Measurements from ENCODE around the gene IQSEC1.

The IQSEC1 gene

DNA sequence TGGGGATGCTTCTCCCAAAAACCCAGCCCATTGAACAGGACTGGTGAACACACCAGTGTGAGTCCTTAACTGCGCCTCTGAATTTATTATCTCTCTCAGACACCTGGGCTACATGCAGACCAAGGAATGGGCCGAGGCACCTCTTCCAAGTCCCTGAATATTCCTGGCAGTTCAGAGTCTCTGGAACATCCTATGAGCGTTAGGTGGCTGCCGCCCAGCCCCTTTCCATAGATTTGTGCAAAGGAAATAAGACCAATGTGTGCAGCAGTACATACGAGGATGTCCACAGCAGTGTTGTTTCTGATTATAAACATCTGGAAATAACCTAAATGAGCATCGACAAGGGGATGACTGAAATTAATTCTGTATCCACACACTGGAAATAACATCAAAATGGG is 127.0 kb downstream of the IQSEC1 start:
- DNase-seq (ENCODE audit: extremely low read depth, low read depth) = no peak
- TF ChIP-seq CTCF (IDR thresholded peaks at IDR 0.05; ENCODE audit: low read depth, low read length) = no peak

DNA sequence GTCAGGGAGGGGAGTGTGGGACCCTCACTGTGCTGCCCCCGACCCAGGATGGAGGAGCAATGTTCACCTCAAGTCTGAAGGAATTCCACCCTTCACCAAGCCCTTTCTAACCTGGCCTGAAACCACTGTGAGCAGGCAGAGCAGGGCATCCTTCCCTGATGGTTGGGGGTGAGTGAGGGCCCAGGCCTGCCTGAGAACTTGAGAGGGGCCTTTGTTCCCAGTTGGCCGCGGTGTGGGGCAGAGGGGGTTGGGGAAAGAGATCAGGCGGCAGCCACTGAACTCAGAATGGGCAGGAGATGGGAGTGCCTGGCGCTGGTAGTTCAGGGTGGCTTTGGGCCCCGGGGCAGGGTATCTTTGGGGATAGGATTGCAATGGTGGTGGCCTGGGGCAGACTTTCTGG is 128.4 kb downstream of the IQSEC1 start:
- TF ChIP-seq CTCF (IDR thresholded peaks at IDR 0.05; ENCODE audit: low read depth, low read length) = no peak
- DNase-seq (ENCODE audit: extremely low read depth, low read depth) = no peak

GRCh38 chr3:12944413-12944812 is 128.8 kb downstream of the IQSEC1 start:
- TF ChIP-seq CTCF (IDR thresholded peaks at IDR 0.05; ENCODE audit: low read depth, low read length) = no peak

GRCh38 chr3:12943124-12944021 is 129.9 kb downstream of the IQSEC1 start:
- no peak for DNase-seq (ENCODE audit: extremely low read depth, low read depth)
- no peak for TF ChIP-seq CTCF (IDR thresholded peaks at IDR 0.05; ENCODE audit: low read depth, low read length)

More at GRCh38 chr3:12944413-12944812, 128.8 kb downstream of the IQSEC1 start:
- no peak for DNase-seq (ENCODE audit: extremely low read depth, low read depth)

DNA sequence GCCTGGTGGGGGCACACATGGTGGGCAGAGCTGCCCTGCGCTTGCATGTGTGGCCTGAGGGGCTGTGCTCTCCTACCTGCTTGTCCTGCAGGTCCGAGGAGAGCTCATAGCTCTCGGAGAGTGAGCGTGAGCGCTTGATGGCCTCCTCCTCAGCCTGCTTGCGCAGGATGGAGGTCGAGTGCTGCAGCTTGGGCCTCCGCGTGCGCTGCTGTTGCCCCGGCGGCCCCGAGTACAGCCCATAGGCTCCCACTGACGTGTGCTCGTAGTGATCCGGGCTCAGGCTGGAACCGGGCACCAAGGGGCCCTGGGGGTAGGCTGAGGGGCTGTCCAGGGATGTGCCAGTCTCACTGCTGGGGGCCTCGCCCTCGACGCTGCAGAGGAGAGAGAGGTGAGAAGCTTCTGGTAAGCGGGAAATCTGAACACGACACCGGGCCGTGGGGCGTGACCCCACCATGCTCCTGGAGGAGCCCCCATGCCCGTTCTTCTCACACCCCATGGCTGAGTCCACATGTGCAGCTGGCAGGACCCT is 131.7 kb downstream of the IQSEC1 start:
- DNase-seq (ENCODE audit: extremely low read depth, low read depth) = no peak

DNA sequence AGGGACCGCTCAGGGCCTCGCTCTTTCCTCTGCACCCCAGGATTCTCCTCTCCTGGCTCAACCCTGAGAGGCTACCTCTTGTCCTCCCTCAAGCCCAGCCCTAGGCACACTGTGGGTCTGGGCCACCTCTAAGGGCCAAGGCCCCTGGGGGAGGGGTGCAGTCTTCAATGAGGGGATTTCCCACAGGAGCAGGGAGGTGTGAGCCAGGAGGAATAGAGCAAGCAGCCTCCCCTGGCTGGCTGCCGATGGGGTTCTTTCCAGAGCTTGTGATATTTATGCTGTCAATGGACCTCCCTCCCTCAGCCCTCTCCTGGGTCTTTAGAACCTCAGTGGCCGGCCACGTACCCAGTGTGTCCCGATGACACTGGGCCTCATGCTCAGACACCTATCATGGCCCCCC is 132.4 kb downstream of the IQSEC1 start:
- no peak for TF ChIP-seq CTCF (IDR thresholded peaks at IDR 0.05; ENCODE audit: low read depth, low read length)
- no peak for DNase-seq (ENCODE audit: extremely low read depth, low read depth)

More for the DNA sequence above, 131.7 kb downstream of the IQSEC1 start:
- no peak for TF ChIP-seq CTCF (IDR thresholded peaks at IDR 0.05; ENCODE audit: low read depth, low read length)

DNA sequence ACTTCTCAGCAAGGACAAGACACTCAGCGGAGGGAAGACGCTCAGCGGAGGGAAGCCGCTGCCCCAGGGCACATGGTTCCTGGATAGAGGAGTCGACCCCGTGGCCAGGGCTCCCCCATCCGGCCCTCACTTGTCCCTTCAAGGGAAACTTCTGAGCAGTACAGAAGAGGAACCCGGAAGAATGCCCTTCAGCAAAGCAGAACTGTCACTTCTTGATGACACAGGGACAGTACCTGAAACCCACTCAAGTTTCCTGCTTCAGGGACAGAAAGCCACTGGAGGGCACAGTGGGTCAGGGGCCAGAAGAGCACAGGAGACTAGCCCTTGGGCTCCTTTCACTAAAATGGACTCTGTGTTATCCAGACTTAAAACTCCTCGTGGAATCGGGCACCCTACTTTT is 134.1 kb downstream of the IQSEC1 start:
- no peak for DNase-seq (ENCODE audit: extremely low read depth, low read depth)
- TF ChIP-seq CTCF (IDR thresholded peaks at IDR 0.05; ENCODE audit: low read depth, low read length) = no peak

All from AG09319 (cell line).